Prostate gland (tissue), 2 donors: ENCODE measurements around the gene FEN1. TPM values are rescaled to one million over a fixed set of nuclear protein-coding genes. Genes with fewer than 3 reads are reported as not detected.

Source experiments
- DNase-seq: peaks from one replicate; pipeline ENCODE4 v3.0.0-alpha.2; 2019; ENCODE audit warnings: low spot score
- H3K27ac ChIP-seq, 2 donors: fragments of 200-600 bp; sonication (generic); 2 replicates each; pipeline ENCODE4 v1.5.1; 2017 to 2019
- H3K27me3 ChIP-seq: fragments of 200-600 bp; sonication (generic); replicated peaks from 2 replicates; pipeline ENCODE4 v1.5.1; 2019; ENCODE audit not compliant: insufficient read depth
- H3K36me3 ChIP-seq, 2 donors: fragments of 200-600 bp; sonication (generic); 1 replicate in 1 of 2; 2 replicates in 1 of 2; pipeline versions ENCODE4 v1.5.1 to v1.8.1; 2017 to 2019
- H3K4me1 ChIP-seq: fragments of 200-600 bp; sonication (generic); replicated peaks from 2 replicates; pipeline ENCODE4 v1.5.1; 2019
- H3K4me3 ChIP-seq, 2 donors: fragments of 200-600 bp; sonication (generic); 2 replicates each; pipeline ENCODE4 v1.5.1; 2017 to 2019
- H3K9me3 ChIP-seq: fragments of 200-600 bp; sonication (generic); 2 replicates; pipeline ENCODE4 v1.5.1; 2017
- POLR2A ChIP-seq: fragments of 450-650 bp; IDR thresholded peaks from one replicate; pipeline ENCODE4 v1.6.1; 2016; ENCODE audit warnings: antibody characterized with exemption, mild to moderate bottlenecking
- POLR2AphosphoS5 ChIP-seq: sonication (generic); formaldehyde crosslinking; IDR thresholded peaks from one replicate; pipeline ENCODE4 v1.6.1; 2017; ENCODE audit warnings: antibody characterized with exemption
- WGBS: methylation state at CpG from one replicate; pipeline ENCODE4 v1.1.5; 2018; 5-methylcytosine and 5-hydroxymethylcytosine counted together
- intact Hi-C: fragments of 100-400 bp; cut with DNase I; formaldehyde crosslinking; loops from one replicate; pipeline ENCODE4 v1.14.2; 2022
- total RNA-seq, 2 donors: library from RNA; depleted of rRNA; stranded (reverse); fragments of >200 nt; gene quantifications; one replicate each; pipeline ENCODE4 v1.1.0, GENCODE V29; 2016
- TF ChIP-seq, protein P1 (sequence below), 4 experiments: fragments of 200-600 bp in 2 of 4; fragments of 450-650 bp in 2 of 4; sonication (generic) in 2 of 4; IDR thresholded peaks; 1 replicate in 3 of 4; 2 replicates in 1 of 4; pipeline ENCODE4 v1.5.1; 2016 to 2019; ENCODE audit warnings: antibody characterized with exemption in 4 of 4, mild to moderate bottlenecking in 2 of 4, moderate library complexity in 2 of 4

FEN1 gene
- total RNA-seq, 2 donors from 2014 or later = 12.8 to 18.4 TPM

GRCh38 chr11:61814247-61814957 is 21.7 kb downstream of the FEN1 start:
- Histone ChIP-seq H3K9me3 (no peaks in the 10 kb centered on the region), H3K36me3 (no peaks in the 10 kb centered on the region), H3K27ac (peak overlapping the region; percentile 87 to 94), H3K4me1 (no peaks in the 10 kb centered on the region), H3K4me3 (peak overlapping the region; percentile 60 to 66), H3K27me3 (no peaks in the 10 kb centered on the region)
- DNase-seq = no peak
- WGBS = 82% methylated on average over 16 of the region's 16 CpGs
- intact Hi-C loops = no loop called here
- TF ChIP-seq POLR2A = no peak

DNA sequence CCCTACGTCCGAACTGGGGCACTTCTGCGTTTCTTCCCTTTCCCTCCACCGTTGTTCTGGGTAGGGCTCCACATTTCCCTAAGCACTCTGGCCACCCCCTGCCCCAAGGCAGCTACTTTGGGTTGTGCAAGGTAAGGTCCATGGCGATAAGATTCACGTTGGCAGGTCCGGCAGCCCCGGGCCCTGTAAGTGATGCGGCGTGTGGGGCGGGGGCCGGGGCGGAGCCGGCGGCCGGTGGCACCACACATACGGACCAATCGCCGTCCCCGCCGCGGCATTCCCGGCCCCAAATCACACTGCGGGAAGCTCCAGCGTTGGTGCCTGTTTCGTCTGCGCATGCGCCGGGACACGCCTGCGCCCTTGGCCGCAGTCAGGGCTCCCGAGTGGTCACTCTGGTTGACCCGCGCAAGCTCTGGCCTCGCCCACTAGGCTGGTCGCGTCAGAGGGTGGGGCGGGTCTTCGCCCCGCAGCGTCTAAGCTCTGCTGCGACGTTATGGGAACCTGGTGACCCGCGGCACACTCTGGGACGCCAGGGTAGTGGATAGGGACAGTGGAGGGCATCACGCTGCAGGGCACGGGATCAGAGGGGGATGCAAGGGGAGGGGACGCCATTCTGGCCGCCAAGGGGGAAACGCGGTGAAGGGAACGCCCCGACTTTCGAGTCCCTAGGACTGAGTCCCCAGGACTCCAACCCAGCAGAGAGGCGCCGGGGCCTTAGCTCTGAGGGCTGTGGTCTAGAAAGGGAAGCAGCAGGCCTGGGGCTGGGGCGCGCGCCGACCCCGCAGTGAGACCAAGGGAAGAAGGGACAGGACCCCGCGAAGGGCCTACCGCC is 22.5 kb downstream of the FEN1 start:
- peak; percentile 90 for TF ChIP-seq POLR2AphosphoS5
- peak; percentile 87 for TF ChIP-seq POLR2A
- TF ChIP-seq, protein P1, sequence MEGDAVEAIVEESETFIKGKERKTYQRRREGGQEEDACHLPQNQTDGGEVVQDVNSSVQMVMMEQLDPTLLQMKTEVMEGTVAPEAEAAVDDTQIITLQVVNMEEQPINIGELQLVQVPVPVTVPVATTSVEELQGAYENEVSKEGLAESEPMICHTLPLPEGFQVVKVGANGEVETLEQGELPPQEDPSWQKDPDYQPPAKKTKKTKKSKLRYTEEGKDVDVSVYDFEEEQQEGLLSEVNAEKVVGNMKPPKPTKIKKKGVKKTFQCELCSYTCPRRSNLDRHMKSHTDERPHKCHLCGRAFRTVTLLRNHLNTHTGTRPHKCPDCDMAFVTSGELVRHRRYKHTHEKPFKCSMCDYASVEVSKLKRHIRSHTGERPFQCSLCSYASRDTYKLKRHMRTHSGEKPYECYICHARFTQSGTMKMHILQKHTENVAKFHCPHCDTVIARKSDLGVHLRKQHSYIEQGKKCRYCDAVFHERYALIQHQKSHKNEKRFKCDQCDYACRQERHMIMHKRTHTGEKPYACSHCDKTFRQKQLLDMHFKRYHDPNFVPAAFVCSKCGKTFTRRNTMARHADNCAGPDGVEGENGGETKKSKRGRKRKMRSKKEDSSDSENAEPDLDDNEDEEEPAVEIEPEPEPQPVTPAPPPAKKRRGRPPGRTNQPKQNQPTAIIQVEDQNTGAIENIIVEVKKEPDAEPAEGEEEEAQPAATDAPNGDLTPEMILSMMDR (IDR thresholded peaks at IDR 0.05) = peak in 2 of 4 experiments; percentile 7 to 22
- Histone ChIP-seq H3K9me3 (no peaks in the 10 kb centered on the region), H3K4me1 (no peaks in the 10 kb centered on the region), H3K27me3 (no peaks in the 10 kb centered on the region), H3K4me3 (peak overlapping the region; percentile 60 to 66), H3K36me3 (no peaks in the 10 kb centered on the region), H3K27ac (peak overlapping the region; percentile 87 to 94)
- intact Hi-C loops = loop anchor here (5.0 kb wide), 2 partner anchors 72 to 157 kb away; no protein-coding TSS in a partner anchor
- DNase-seq = peak; percentile 82
- 2% methylated on average over 56 of the region's 66 CpGs for WGBS

- intact Hi-C loops = loop anchor here (5.0 kb wide), 2 partner anchors 71 to 156 kb away; no protein-coding TSS in a partner anchor
Observed at GRCh38 chr11:61815790-61816735, 23.4 kb downstream of the FEN1 start.

DNA sequence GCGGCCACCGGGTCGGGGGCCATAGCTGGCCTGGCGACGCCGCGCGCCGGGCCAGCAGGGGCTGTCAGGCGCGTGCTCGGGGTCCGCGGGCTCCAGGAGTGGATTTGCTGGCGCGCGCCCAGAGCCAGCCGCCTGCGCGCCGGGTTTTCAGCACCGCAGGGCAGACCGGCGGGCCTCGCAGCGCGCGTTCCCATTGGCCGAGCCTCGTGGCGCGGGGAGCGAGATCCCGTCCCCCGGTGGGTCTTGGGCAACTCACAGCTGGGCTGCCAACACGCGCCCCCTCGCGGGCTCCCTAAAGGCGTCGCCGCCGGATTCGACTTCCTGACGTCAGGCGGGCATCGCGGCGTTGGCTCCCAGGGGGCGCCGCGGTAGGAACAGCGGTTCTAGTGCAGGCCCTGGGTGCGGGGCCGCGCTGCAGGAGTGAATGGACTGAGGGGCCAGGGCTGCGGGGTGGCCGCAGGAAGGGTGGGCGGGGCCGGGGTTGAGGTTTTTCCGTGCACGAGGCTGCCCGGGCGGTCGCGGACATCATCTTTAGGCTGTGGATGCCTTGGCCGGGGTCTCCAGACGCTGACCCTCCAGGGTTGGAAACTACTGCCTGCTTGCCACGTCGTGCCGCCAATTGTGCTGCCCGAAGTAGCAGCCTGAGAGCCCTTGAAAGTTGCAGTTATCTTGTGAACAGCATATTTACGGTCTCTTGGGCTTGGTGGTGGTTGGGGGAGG is 24.2 kb downstream of the FEN1 start, which contains the start of gene FADS1:
Gene FADS1, minus strand, starts transcription at position 268 of the 720 bp plus-strand sequence. Its CDS starts 74 bp downstream, at position 194.
- no peaks in the 10 kb centered on the region for H3K9me3 ChIP-seq
- no peaks in the 10 kb centered on the region for H3K36me3 ChIP-seq
- DNase-seq = peak; percentile 64
- no peaks in the 10 kb centered on the region for H3K27me3 ChIP-seq
- H3K4me1 ChIP-seq = no peaks in the 10 kb centered on the region
- peak within 1 kb of the TSS; percentile 60 to 66 for H3K4me3 ChIP-seq
- peak within 1 kb of the TSS; percentile 87 to 94 for H3K27ac ChIP-seq
- intact Hi-C loops = loop anchor here (5.0 kb wide), 2 partner anchors 70 to 155 kb away; no protein-coding TSS in a partner anchor
- WGBS = under 1% methylated on average over 46 of the region's 73 CpGs
- TF ChIP-seq POLR2A = no peak
- TF ChIP-seq, protein P1 (IDR thresholded peaks at IDR 0.05) = peak; percentile 22 to 67 (median 54)
- TF ChIP-seq POLR2AphosphoS5 = peak; percentile 63

More at GRCh38 chr11:61815790-61816735, 23.4 kb downstream of the FEN1 start:
- H3K4me3 ChIP-seq = peak overlapping the region; percentile 60 to 66
- TF ChIP-seq POLR2AphosphoS5 (peak; percentile 6), POLR2A (no peak)
- TF ChIP-seq, protein P1 (IDR thresholded peaks at IDR 0.05) = no peak
- no peaks in the 10 kb centered on the region for H3K4me1 ChIP-seq
- WGBS = under 1% methylated on average over 51 of the region's 69 CpGs
- peak; percentile 33 for DNase-seq
- H3K27ac ChIP-seq = peak overlapping the region; percentile 87 to 94
- H3K36me3 ChIP-seq = no peaks in the 10 kb centered on the region
- H3K9me3 ChIP-seq = no peaks in the 10 kb centered on the region
- H3K27me3 ChIP-seq = no peaks in the 10 kb centered on the region
